NCI-H187 treated with DMSO at 0.1 percent for 48 hours (cell line): Measurements from ENCODE around the gene PARVG.

Source experiments
- DNase-seq: peaks from one replicate; lab custom pipeline; 2025; lab: John Stamatoyannopoulos, UW

Gene PARVG

DNA sequence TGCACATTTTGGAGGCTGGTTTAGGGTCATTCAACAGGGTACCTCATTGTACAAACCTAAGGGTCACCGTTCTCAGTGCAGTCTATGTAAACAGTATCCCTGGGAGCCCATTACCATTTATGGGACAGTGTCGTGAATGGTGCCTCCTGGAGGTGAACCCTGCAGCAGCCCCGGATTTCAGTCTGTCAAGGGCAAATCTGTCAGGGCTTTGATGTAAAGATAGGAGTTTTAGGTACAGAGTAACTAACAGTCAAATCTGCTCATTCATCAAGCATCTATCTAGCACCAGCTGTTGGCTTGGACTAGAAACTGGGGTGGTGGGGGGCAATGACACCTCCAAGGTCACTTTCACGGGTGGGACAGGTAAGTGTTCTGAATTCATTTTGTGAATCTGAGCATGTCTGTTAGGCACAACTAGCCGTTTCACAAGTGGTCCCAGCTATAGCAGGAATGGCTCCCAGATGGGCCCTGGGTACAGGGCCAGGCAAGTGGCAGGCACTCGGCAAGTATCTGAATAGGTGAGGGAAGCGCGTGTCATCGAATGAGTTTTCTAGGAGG, 63.6 kb downstream of the PARVG start:
- DNase-seq = no peak

DNA sequence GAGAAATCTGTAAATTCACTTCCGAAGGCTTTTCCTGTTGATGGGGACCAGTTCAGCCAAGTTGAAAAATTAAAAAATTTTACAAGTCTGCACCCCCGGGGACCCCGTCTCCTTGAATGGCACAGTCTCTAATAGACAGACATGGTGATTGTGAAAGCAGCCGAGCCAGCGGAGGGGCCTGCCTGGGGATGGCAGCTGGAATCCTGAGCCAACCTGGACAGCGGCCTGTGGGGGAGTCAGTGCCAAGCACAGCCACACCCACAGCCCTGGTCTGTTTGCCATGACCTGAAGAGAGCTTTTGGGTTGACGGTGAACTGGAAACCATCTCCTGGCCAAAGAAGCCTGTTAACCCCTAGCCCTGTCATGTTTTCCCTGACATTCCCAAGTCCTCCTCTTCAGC, 64.7 kb downstream of the PARVG start:
- DNase-seq = no peak

DNA sequence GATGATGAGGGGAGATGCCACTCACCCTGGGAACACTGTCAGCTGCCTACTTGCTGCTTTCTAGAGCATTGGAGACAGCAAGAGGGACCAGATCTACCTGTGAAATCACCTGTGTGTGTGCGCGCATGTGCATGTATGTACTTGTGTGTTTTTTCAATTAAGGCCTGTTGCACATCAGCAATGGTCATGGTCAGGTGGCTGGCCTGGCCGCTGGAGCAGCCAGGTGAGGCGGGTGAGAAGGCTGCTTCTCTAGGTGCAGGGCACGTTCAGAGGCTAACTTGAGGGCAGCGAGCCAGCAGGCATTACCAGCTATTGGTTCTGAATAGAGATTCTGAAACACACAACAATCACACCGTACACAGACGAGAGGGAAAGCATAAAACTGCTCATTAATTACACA, 65.1 kb downstream of the PARVG start:
- no peak for DNase-seq

DNA sequence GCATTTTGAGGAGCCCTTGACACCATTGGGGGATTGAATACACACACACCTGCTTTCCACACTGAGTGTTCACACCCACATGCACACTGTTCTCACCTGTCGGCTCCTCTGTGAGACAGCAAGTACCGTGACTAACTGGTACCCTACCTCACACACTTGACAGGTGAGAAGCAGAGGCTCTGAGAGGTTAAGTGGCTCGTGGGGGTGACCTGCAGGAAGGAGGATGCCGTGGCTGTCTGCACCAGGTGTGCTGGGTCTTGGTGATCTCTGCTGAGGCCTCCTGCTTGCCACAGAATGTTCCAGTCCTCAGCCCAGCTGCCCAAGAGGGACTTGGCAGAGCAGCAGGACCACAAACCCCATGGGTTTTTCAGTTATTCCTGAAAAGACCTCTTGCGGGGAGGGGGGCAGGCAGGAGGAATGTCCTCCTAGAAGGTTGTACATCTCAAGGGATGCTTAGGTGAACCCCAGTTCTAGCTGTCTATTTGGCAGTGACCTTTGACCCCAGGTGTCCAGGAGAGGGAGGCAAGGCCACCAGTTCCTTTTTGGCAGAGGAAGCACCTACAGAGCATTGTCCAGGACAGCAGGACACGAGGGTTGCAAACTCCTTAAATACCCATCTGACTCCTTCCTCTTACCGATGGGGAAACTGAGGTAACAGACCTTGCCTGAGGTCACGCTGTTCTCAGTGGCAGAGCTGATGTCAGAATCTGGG, 66.0 kb downstream of the PARVG start:
- no peak for DNase-seq

DNA sequence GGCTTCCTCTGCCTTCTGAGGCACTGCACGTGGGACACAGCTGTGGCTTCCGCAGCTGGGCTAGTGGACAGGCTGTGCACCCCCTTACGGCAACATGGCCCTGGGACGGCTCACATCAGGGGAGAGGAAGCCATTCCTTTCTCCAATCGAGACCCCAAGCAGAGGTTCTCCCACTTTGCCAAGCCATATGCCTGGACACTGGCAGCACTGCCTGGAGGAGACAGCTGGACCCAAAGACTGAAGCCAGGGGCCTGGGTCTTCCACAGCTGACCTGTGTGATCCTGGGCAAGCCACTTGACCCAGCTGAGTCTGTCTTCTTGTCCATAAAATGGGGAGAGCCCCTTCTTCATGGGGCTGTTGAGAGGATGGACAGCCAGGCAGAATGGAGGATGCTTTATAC, 66.6 kb downstream of the PARVG start:
- DNase-seq = no peak

DNA sequence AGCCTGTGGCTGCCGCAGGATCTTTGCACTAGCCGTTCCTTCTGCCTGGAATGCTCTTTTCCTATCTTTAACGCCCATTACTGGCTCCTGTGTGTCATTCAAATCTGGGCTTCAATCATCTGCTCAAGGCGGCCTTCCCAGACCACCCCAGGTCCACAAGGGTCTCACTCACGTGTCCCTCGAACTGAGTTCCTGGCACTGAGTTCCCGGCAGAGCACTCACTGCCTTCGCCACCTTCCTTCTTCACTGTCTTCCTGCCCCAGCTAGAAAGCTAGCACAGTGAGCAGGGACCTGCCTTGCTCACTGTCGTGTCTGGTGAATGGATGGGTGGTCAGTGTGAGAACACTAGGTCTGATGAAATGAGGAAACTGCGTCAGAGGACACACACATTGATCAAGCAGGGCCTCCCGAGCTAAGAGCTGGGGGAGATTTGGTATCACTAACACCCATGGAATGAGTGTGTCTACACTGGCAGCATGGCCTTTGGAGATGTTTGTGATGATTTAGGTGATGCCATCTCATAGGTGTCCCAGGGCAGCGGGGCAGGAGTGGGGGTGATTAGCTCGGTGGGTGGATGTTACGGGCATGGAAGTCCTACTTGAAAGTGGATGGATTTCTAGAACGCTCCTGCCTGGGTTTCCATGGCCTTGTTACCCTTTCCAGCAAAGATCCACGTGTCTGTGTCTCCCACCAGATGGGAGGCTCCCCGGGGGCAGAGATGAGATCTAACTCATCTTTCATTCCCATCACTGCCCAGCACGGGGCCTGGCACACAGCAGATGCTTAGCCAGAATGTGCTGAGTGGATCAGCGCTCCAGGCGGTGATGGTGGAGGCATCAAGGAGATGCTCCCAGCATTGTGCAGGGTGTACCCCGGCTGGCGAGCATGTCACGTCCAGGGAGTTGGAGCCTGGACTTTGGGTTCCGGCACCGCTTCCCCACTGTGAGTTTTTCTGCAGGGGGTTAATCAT, 67.5 kb downstream of the PARVG start:
- DNase-seq = no peak

DNA sequence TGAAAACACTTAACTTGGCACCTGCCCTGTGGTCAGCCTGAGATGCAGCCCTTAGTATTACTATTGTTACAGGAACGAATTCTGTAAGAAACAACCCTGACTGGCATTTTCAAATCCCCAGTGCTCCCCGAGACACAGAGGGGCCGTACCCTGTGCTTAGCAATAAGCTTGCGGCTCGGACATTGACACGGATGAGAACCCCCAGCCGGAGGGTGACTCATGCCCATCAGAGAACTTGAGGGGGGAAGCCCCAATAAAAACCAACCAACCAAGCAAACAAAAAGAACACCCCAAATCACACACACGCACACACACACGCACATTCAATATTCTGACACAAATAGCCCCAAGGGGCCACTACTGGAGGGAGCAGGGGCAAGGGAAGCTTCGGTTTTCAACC, 68.2 kb downstream of the PARVG start:
- no peak for DNase-seq

DNA sequence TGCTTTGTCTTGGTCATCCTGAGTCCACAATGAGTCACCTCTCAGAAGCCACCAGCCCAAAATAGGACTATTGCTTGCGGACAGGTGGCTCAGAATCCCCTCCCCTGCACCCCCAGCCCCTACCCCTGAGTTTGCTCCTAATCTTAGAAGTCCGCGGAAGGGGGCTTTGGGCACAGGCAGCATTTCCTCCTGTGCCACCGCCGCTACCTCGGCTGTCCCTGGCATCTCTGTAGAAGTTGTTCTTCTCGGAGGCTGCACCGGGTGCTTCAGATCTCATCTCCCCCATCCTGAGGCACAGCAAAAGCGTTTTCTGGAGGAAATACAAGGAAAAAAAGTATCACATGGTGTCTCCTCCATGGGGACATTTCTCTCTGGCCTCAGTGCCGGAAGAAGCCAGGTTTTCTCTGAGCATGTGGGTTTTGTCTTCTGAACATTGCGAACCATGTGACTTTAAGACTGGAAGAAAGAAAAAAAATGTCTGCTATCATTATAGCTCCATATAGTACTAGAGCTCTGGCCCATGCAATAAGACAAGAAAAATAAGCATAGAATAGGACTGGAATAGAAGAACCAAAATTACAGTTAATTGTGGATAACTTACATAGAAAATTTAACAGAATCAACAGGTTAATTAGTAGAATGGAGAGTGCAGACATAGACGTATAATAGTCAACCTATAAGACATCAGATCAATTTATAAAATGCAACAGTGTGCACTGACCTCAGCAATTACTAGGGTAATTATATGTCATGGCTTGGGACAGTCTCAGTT, 68.8 kb downstream of the PARVG start:
- DNase-seq = no peak

DNA sequence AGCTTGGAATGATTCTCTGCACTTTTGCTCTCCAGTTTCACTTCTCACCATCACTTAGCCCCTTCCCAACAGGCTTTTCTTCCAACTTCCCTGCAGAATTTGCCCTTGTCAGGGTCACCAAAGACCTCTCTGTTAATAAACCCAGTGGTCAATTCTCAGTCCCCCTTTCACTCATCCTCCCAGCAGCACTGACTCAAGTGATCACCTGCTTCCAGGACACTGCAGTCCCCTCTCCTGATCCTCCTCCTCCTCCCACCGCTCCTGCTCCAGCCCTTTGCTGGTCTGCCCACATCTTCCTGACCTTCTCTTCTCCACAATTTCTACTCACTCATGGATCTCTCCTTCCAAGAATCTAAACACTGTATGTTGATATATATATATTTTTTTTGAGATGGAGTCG, 74.1 kb downstream of the PARVG start:
- DNase-seq = no peak

DNA sequence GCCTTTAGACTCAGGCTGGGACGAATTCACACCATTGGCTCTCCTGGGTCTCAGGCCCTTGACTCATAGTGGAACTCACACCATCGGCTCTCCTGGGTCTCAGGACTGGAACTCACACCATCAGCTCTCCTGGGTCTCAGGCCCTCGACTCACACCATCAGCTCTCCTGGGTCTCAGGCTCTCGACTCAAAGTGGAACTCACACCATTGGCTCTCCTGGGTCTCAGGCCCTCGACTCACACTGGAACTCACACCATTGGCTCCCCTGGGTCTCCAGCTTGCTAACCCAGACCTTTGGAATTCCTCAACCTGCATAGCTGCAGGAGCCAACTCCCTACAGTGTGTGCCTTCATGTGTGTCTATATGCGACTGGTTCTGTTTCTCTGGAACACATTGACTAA, 75.4 kb downstream of the PARVG start:
- no peak for DNase-seq

DNA sequence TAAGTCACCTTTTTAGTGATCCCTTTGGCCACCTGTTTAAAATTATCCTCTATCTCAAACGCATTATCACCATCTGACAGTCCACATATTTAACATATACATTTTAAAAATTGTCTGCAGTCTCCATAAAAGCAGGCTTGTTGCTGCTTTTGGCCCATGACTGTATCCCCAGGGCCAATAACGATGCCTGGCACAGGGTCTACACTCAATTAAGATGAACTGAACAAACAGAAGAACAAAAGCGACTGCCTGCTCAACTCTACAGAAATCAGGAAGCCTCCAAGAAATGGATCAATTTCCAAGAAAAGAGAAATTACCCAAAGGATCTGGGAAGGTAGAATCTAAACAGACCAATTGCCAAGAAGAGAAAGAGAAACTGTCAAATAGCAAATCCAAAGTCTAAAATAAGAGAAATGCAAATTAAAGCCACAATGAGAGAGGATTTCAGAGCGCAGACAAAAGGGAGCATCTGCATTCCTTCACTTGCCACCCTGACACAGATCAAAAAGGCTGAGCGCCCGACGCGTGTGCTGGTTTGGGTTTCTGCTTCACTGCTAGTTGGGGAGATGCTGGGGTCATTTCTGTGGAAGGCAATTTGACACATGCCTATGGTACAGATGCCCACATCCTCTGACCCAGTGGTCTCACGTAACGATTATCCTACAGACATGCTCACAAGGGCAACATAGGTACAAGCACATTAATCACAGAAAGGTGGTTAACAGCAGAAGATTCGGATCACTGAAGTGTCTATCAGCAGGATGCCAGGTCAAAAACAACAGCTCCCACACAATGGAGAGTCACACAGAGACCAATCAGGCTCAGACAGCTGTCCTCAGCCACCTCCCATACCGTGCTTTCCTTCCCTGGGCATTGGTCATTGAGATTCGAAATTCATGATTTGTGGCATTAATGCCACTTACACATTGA, 76.1 kb downstream of the PARVG start:
- no peak for DNase-seq
